HepG2 (cell line): ENCODE results near the gene SAMD10. TPM values are rescaled to one million over a fixed set of nuclear protein-coding genes. Genes with fewer than 3 reads are reported as not detected.

Source experiments
- AGO1 ChIP-seq: fragments of 200-400 bp; formaldehyde crosslinking; IDR thresholded peaks from 2 replicates; pipeline ENCODE4 v1.6.1; 2017; ENCODE audit warnings: mild to moderate bottlenecking, low read depth, low read length, moderate library complexity; ENCODE audit not compliant: poor library complexity, severe bottlenecking
- AHR ChIP-seq: IDR thresholded peaks from 2 replicates; pipeline ENCODE4 v1.6.1; 2018; ENCODE audit warnings: missing genetic modification reagents, missing compliant biosample characterization
- FOXA3 ChIP-seq: IDR thresholded peaks from 2 replicates; pipeline ENCODE4 v1.6.1; 2016; ENCODE audit warnings: missing genetic modification reagents, missing compliant biosample characterization
- FOXC1 ChIP-seq: sonication (generic); formaldehyde crosslinking; IDR thresholded peaks from 2 replicates; pipeline ENCODE4 v1.8.0; 2022; ENCODE audit warnings: mild to moderate bottlenecking, missing genetic modification reagents, borderline replicate concordance
- GFI1 ChIP-seq: sonication (generic); formaldehyde crosslinking; IDR thresholded peaks from 2 replicates; pipeline ENCODE4 v1.5.0; 2020; ENCODE audit warnings: missing genetic modification reagents, mild to moderate bottlenecking, borderline replicate concordance
- HIC2 ChIP-seq: sonication (generic); formaldehyde crosslinking; IDR thresholded peaks from 2 replicates; pipeline ENCODE4 v1.9.0; 2022; ENCODE audit warnings: low read depth, missing genetic modification reagents
- KLF9 ChIP-seq: IDR thresholded peaks from 2 replicates; pipeline ENCODE4 v1.6.1; 2016; ENCODE audit warnings: low read depth
- SIX1 ChIP-seq: sonication (generic); formaldehyde crosslinking; IDR thresholded peaks from 2 replicates; pipeline ENCODE4 v1.4.0; 2020; ENCODE audit warnings: missing genetic modification reagents, borderline replicate concordance
- SP1 ChIP-seq, 2 experiments: fragments of 450-650 bp in 1 of 2; sonication (generic) in 1 of 2; formaldehyde crosslinking in 1 of 2; IDR thresholded peaks; 2 replicates each; pipeline versions ENCODE4 v1.4.0 to v1.6.1; 2016 to 2020; ENCODE audit warnings: missing genetic modification reagents in 1 of 2
- ZNF644 ChIP-seq: IDR thresholded peaks from 2 replicates; pipeline ENCODE4 v1.6.1; 2016; ENCODE audit warnings: low read depth
- ZNF883 ChIP-seq: sonication (generic); formaldehyde crosslinking; IDR thresholded peaks from 2 replicates; pipeline ENCODE4 v1.5.1; 2020; ENCODE audit warnings: mild to moderate bottlenecking, missing genetic modification reagents; ENCODE audit errors: not compliant biosample characterization
- ZSCAN29 ChIP-seq: sonication (generic); formaldehyde crosslinking; conservative IDR thresholded peaks from 2 replicates; pipeline ENCODE4 v1.4.0; 2020; ENCODE audit warnings: mild to moderate bottlenecking, missing genetic modification reagents
- polyA plus RNA-seq, 8 experiments: library from polyadenylated mRNA; depleted of rRNA in 3 of 8; stranded (reverse) in 7 of 8; unstranded in 1 of 8; fragments of >200 nt; fragmentation: Illumina TruSeq in 4 of 8; extraction: Trizol in 4 of 8; gene quantifications; 2 replicates each; pipeline versions ENCODE4 v1.2.1 to v1.2.3, GENCODE V29; 2011 to 2016; ENCODE audit warnings: low read depth in 4 of 8, missing spikeins in 1 of 8, mixed read lengths in 1 of 8; ENCODE audit not compliant: insufficient read depth in 1 of 8
- total RNA-seq, 5 experiments: library from RNA; depleted of rRNA; stranded (reverse); fragments of >200 nt; fragmentation: Illumina TruSeq; extraction: Trizol; gene quantifications; 2 replicates each; pipeline ENCODE4 v1.2.3, GENCODE V29; 2016; ENCODE audit warnings: low read depth in 1 of 5
- TF ChIP-seq, protein P1 (sequence below): IDR thresholded peaks from 2 replicates; pipeline ENCODE4 v1.6.1; 2016; ENCODE audit warnings: missing biosample characterization, missing genetic modification reagents, low read depth
- TF ChIP-seq, protein P2 (sequence below): sonication (generic); formaldehyde crosslinking; IDR thresholded peaks from 2 replicates; pipeline ENCODE4 v1.5.0; 2020; ENCODE audit warnings: mild to moderate bottlenecking, missing genetic modification reagents
- TF ChIP-seq, protein P3 (sequence below): sonication (generic); formaldehyde crosslinking; IDR thresholded peaks from 2 replicates; pipeline ENCODE4 v1.4.0; 2020; ENCODE audit warnings: mild to moderate bottlenecking, low read depth, missing genetic modification reagents
- TF ChIP-seq, protein P4 (sequence below): sonication (generic); formaldehyde crosslinking; IDR thresholded peaks from 2 replicates; pipeline ENCODE4; 2020; ENCODE audit warnings: missing genetic modification reagents, mild to moderate bottlenecking, borderline replicate concordance

SAMD10 gene
- total and polyA plus RNA-seq, 2 of the 13 experiments (the other 11 are each of a cell fraction or from before 2014, with no cell fraction given): 6.1 to 11.0 TPM

GRCh38 chr20:63969838-63970713 is 9.4 kb downstream of the SAMD10 start, which contains the start of gene ZNF512B (continued):
- TF ChIP-seq HIC2 (CRISPR knock-in tag) (peak; percentile 70; the same call in 1 of the 2 replicates), ZSCAN29 (CRISPR knock-in tag) (peak; percentile 77), KLF9 (CRISPR knock-in tag) (0 out of 2 replicates have a peak, but pooled peaks have one; percentile 56), FOXC1 (peak; percentile 79), GFI1 (no peak), AGO1 (peak; percentile 92), FOXA3 (CRISPR knock-in tag) (peak; percentile 4; the same call in 1 of the 2 replicates), SIX1 (CRISPR knock-in tag) (no peak), AHR (no peak), ZNF883 (CRISPR knock-in tag) (peak; percentile 35), ZNF644 (CRISPR knock-in tag) (no peak), SP1 (IDR thresholded peaks at IDR 0.05) (no peak), SP1 (CRISPR knock-in tag; IDR thresholded peaks at IDR 0.05) (peak; percentile 38; the same call in 1 of the 2 replicates)
- TF ChIP-seq, protein P1, sequence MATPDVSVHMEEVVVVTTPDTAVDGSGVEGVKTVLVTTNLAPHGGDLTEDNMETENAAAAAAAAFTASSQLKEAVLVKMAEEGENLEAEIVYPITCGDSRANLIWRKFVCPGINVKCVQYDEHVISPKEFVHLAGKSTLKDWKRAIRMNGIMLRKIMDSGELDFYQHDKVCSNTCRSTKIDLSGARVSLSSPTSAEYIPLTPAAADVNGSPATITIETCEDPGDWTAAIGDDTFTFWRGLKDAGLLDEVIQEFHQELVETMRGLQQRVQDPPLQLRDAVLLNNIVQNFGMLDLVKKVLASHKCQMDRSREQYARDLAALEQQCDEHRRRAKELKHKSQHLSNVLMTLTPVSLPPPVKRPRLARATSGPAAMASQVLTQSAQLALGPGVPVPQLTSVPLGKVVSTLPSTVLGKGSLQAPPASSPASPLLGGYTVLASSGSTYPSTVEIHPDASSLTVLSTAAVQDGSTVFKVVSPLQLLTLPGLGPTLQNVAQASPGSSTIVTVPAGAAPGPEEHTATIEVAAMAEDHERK (CRISPR knock-in tag): no peak
- TF ChIP-seq, protein P2, sequence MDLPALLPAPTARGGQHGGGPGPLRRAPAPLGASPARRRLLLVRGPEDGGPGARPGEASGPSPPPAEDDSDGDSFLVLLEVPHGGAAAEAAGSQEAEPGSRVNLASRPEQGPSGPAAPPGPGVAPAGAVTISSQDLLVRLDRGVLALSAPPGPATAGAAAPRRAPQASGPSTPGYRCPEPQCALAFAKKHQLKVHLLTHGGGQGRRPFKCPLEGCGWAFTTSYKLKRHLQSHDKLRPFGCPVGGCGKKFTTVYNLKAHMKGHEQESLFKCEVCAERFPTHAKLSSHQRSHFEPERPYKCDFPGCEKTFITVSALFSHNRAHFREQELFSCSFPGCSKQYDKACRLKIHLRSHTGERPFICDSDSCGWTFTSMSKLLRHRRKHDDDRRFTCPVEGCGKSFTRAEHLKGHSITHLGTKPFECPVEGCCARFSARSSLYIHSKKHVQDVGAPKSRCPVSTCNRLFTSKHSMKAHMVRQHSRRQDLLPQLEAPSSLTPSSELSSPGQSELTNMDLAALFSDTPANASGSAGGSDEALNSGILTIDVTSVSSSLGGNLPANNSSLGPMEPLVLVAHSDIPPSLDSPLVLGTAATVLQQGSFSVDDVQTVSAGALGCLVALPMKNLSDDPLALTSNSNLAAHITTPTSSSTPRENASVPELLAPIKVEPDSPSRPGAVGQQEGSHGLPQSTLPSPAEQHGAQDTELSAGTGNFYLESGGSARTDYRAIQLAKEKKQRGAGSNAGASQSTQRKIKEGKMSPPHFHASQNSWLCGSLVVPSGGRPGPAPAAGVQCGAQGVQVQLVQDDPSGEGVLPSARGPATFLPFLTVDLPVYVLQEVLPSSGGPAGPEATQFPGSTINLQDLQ (CRISPR knock-in tag): no peak
- TF ChIP-seq, protein P3, sequence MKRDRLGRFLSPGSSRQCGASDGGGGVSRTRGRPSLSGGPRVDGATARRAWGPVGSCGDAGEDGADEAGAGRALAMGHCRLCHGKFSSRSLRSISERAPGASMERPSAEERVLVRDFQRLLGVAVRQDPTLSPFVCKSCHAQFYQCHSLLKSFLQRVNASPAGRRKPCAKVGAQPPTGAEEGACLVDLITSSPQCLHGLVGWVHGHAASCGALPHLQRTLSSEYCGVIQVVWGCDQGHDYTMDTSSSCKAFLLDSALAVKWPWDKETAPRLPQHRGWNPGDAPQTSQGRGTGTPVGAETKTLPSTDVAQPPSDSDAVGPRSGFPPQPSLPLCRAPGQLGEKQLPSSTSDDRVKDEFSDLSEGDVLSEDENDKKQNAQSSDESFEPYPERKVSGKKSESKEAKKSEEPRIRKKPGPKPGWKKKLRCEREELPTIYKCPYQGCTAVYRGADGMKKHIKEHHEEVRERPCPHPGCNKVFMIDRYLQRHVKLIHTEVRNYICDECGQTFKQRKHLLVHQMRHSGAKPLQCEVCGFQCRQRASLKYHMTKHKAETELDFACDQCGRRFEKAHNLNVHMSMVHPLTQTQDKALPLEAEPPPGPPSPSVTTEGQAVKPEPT (CRISPR knock-in tag): no peak
- TF ChIP-seq, protein P4, sequence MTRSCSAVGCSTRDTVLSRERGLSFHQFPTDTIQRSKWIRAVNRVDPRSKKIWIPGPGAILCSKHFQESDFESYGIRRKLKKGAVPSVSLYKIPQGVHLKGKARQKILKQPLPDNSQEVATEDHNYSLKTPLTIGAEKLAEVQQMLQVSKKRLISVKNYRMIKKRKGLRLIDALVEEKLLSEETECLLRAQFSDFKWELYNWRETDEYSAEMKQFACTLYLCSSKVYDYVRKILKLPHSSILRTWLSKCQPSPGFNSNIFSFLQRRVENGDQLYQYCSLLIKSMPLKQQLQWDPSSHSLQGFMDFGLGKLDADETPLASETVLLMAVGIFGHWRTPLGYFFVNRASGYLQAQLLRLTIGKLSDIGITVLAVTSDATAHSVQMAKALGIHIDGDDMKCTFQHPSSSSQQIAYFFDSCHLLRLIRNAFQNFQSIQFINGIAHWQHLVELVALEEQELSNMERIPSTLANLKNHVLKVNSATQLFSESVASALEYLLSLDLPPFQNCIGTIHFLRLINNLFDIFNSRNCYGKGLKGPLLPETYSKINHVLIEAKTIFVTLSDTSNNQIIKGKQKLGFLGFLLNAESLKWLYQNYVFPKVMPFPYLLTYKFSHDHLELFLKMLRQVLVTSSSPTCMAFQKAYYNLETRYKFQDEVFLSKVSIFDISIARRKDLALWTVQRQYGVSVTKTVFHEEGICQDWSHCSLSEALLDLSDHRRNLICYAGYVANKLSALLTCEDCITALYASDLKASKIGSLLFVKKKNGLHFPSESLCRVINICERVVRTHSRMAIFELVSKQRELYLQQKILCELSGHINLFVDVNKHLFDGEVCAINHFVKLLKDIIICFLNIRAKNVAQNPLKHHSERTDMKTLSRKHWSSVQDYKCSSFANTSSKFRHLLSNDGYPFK (CRISPR knock-in tag): peak; percentile 71; the same call in 1 of the 2 replicates
